NB4 (cell line): ENCODE data around the gene ANAPC1.
"Not testable (repeated sequence)": the region's sequence is repeated elsewhere in the genome, so short reads cannot be mapped to it uniquely, and the experiment has no call there.

ENCODE experiments used
- CTCF ChIP-seq: IDR thresholded peaks from one replicate; pipeline ENCODE4 v1.5.1; 2012; ENCODE audit warnings: low read depth, low read length
- MYC ChIP-seq: IDR thresholded peaks from 2 replicates; pipeline ENCODE4 v1.6.1; 2011; ENCODE audit warnings: low read depth, low read length
- POLR2A ChIP-seq: IDR thresholded peaks from 2 replicates; pipeline ENCODE4 v1.6.1; 2011; ENCODE audit warnings: mild to moderate bottlenecking; ENCODE audit not compliant: insufficient read length; ENCODE audit errors: extremely low read depth

GRCh38 chr2:111830479-111830878 is 53.5 kb downstream of the ANAPC1 start:
- not testable (repeated sequence) for TF ChIP-seq CTCF, POLR2A, MYC
